Vagina (tissue), 2 donors: Measurements from ENCODE around the gene ARID1B.

ENCODE experiments used
- POLR2A ChIP-seq, 2 donors: fragments of 450-650 bp; IDR thresholded peaks; one replicate each; pipeline ENCODE4 v1.6.1; 2017; ENCODE audit warnings: antibody characterized with exemption in 2 of 2, mild to moderate bottlenecking in 2 of 2, moderate library complexity in 2 of 2
- POLR2AphosphoS5 ChIP-seq, 2 donors: sonication (generic); formaldehyde crosslinking; IDR thresholded peaks; one replicate each; pipeline ENCODE4 v1.9.0; 2017; ENCODE audit warnings: antibody characterized with exemption in 2 of 2, mild to moderate bottlenecking in 2 of 2, low read depth in 1 of 2; ENCODE audit not compliant: insufficient read depth in 1 of 2
- TF ChIP-seq, protein P1 (sequence below), 3 experiments: fragments of 450-650 bp in 2 of 3; fragments of 200-600 bp in 1 of 3; sonication (generic) in 1 of 3; IDR thresholded peaks; one replicate each; pipeline ENCODE4 v1.5.1; 2017 to 2019; ENCODE audit warnings: antibody characterized with exemption in 3 of 3, mild to moderate bottlenecking in 2 of 3, moderate library complexity in 2 of 3

DNA sequence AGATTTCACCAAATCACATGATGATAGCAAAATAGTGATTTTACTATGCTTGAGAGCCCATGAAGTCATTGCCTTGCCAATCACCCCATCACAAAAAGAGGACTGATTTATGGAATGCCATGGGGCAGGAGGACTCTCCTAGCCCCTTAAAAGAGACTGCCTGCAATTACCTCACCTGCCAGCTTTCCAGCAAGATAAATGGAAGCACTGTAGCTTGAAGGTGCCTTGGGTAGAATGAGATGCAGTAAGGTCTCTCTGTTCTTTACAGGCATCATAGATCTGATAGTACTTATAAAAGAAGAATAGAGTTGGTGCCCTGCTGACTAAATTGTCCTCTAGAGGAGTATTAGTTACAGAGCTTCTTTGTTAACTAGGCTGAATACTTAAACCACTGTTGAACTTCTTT is 303.8 kb downstream of the ARID1B start:
- TF ChIP-seq, protein P1, sequence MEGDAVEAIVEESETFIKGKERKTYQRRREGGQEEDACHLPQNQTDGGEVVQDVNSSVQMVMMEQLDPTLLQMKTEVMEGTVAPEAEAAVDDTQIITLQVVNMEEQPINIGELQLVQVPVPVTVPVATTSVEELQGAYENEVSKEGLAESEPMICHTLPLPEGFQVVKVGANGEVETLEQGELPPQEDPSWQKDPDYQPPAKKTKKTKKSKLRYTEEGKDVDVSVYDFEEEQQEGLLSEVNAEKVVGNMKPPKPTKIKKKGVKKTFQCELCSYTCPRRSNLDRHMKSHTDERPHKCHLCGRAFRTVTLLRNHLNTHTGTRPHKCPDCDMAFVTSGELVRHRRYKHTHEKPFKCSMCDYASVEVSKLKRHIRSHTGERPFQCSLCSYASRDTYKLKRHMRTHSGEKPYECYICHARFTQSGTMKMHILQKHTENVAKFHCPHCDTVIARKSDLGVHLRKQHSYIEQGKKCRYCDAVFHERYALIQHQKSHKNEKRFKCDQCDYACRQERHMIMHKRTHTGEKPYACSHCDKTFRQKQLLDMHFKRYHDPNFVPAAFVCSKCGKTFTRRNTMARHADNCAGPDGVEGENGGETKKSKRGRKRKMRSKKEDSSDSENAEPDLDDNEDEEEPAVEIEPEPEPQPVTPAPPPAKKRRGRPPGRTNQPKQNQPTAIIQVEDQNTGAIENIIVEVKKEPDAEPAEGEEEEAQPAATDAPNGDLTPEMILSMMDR (IDR thresholded peaks at IDR 0.05) = no peak
- TF ChIP-seq POLR2A (IDR thresholded peaks at IDR 0.05) (no peak), POLR2AphosphoS5 (IDR thresholded peaks at IDR 0.05; ENCODE audit: insufficient read depth in 1 of 2, low read depth in 1 of 2) (no peak)
